IMR-90 (cell line): ENCODE results near the gene PTPRK.

Experiments used
- CEBPB ChIP-seq: IDR thresholded peaks from 2 replicates; pipeline ENCODE4 v1.6.1; 2012; ENCODE audit warnings: low read depth, low read length, improper control_type of control experiment
- CHD1 ChIP-seq: IDR thresholded peaks from 2 replicates; pipeline ENCODE4 v1.6.1; 2012; ENCODE audit warnings: low read depth, low read length, improper control_type of control experiment
- CTCF ChIP-seq: conservative IDR thresholded peaks from 2 replicates; pipeline ENCODE4 v1.5.1; 2012; ENCODE audit warnings: mild to moderate bottlenecking, low read depth, low read length, improper control_type of control experiment
- ELK1 ChIP-seq: fragments of 150-350 bp; IDR thresholded peaks from 2 replicates; pipeline ENCODE4 v1.6.1; 2016; ENCODE audit warnings: low read depth, mild to moderate bottlenecking, low read length, moderate library complexity, borderline replicate concordance
- NFE2L2 ChIP-seq: fragments of 150-350 bp; IDR thresholded peaks from 2 replicates; pipeline ENCODE4 v1.6.1; 2016; ENCODE audit warnings: low read depth, mild to moderate bottlenecking, low read length
- POLR2A ChIP-seq: IDR thresholded peaks from 2 replicates; pipeline ENCODE4 v1.6.1; 2012; ENCODE audit warnings: mild to moderate bottlenecking, low read depth, low read length
- RFX5 ChIP-seq: IDR thresholded peaks from 2 replicates; pipeline ENCODE4 v1.8.0; 2012; ENCODE audit warnings: low read depth, mild to moderate bottlenecking, low read length, moderate library complexity
- SMC3 ChIP-seq: fragments of 150-350 bp; IDR thresholded peaks from 2 replicates; pipeline ENCODE4 v1.6.1; 2016; ENCODE audit warnings: low read depth, mild to moderate bottlenecking, antibody characterized with exemption, low read length, moderate library complexity

GRCh38 chr6:127969701-127970100 is 550.7 kb downstream of the PTPRK start:
- TF ChIP-seq POLR2A = no peak
- TF ChIP-seq CTCF = no peak
- no peak for TF ChIP-seq NFE2L2
- TF ChIP-seq CHD1 = no peak
- TF ChIP-seq SMC3 = no peak
- no peak for TF ChIP-seq CEBPB
- no peak for TF ChIP-seq RFX5
- no peak for TF ChIP-seq ELK1
